ENCODE data around the gene TNNI3. TPM values are rescaled to one million over a fixed set of nuclear protein-coding genes. Genes with fewer than 3 reads are reported as not detected.

TNNI3 gene
- total RNA-seq, 4 donors from 2014 or later, result not detected

- WGBS, result 42% methylated on average over 13 of the region's 14 CpGs
- H3K27me3 ChIP-seq, result peaks cover 0 to 77% (median 12%) of the 10 kb centered on the region in 4 donors
These were observed 24.9 kb downstream of the TNNI3 start for GRCh38 chr19:55132453-55133129.

DNA sequence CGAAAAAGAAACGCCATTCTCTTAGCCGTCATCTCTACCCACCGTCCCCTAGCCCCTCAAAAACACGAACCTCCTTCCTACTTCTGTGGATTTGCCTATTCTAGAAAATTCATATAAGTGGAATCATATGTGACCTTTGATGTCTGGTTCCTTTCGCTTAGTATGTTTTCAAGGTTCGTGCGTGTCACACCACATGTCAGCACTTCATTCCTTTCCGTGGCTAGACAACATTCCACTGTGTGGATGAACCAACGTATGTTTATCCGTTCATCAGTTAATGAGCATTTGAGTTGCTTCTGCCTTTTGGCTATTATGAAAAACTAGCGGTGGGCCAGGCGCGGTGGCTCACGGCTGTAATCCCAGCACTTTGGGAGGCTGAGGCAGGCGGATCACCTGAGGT is 26.1 kb downstream of the TNNI3 start:
- no peaks in the 10 kb centered on the region for H3K9me3 ChIP-seq
- H3K36me3 ChIP-seq, result peaks cover 0 to 7% (median 0%) of the 10 kb centered on the region in 4 donors
- 70% methylated on average over 10 of the region's 16 CpGs for WGBS
- TF ChIP-seq EP300 (IDR thresholded peaks at IDR 0.05) (no peak), POLR2AphosphoS5 (IDR thresholded peaks at IDR 0.05) (no peak), CTCF (IDR thresholded peaks at IDR 0.05) (no peak), POLR2A (IDR thresholded peaks at IDR 0.05; ENCODE audit: low read depth) (no peak)
- no peaks in the 10 kb centered on the region for H3K4me1 ChIP-seq
- peaks cover 0 to 69% (median 8%) of the 10 kb centered on the region in 4 donors for H3K27me3 ChIP-seq
- DNase-seq (ENCODE audit: extremely low spot score), result no peak
- no peak overlapping the region for H3K27ac ChIP-seq (replicated peaks in 1 of 4)
- no peak overlapping the region for H3K4me3 ChIP-seq
- intact Hi-C loops (cut with DNase I), result no loop called here

More at GRCh38 chr19:55132453-55133129, 24.9 kb downstream of the TNNI3 start:
- H3K36me3 ChIP-seq, result peaks cover 0 to 7% (median 0%) of the 10 kb centered on the region in 4 donors
- no peak for DNase-seq (ENCODE audit: extremely low spot score)
- intact Hi-C loops (cut with DNase I), result no loop called here
- H3K9me3 ChIP-seq, result no peaks in the 10 kb centered on the region
- no peaks in the 10 kb centered on the region for H3K4me1 ChIP-seq
- H3K4me3 ChIP-seq, result no peak overlapping the region
- TF ChIP-seq POLR2A (IDR thresholded peaks at IDR 0.05; ENCODE audit: low read depth) (no peak), CTCF (IDR thresholded peaks at IDR 0.05) (peak in 2 of 3 experiments; percentile 14 to 19), EP300 (IDR thresholded peaks at IDR 0.05) (no peak), POLR2AphosphoS5 (IDR thresholded peaks at IDR 0.05) (no peak)
- H3K27ac ChIP-seq (replicated peaks in 1 of 4), result no peak overlapping the region

DNA sequence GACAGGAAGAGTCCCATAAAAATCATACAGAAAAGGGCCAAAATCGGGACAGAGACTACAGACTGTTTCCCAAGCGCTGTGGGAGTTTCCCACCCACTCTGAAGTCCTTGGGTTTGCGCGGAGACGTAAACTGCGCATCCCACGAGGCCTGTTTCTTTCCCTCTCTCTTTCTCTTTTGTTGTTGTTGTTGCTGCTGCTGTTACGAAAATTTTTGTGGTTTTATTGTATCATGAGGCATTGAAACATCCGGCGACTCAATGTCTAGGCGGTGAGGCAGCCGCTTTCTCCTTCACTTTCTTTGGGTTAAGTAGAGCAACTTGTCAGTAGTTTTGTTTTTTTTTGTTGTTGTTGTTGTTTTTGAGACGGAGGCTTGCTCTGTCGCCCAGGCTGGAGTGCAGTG is 38.5 kb downstream of the TNNI3 start:
- 82% methylated on average over 14 of the region's 14 CpGs for whole genome bisulfite sequencing
- no peak for DNase-seq (ENCODE audit: extremely low spot score)
- Histone ChIP-seq H3K27me3 (peaks cover 0 to 9% (median 0%) of the 10 kb centered on the region in 4 donors), H3K36me3 (no peaks in the 10 kb centered on the region), H3K4me3 (no peak overlapping the region), H3K27ac (replicated peaks in 1 of 4) (no peak overlapping the region), H3K4me1 (peaks cover 30 to 39% (median 35%) of the 10 kb centered on the region in 4 donors), H3K9me3 (no peaks in the 10 kb centered on the region)
- TF ChIP-seq POLR2AphosphoS5 (IDR thresholded peaks at IDR 0.05), result no peak
- TF ChIP-seq EP300 (IDR thresholded peaks at IDR 0.05), result no peak
- TF ChIP-seq CTCF (IDR thresholded peaks at IDR 0.05), result no peak
- no peak for TF ChIP-seq POLR2A (IDR thresholded peaks at IDR 0.05; ENCODE audit: low read depth)
- intact Hi-C loops (cut with DNase I), result loop anchor here (10.0 kb wide), 1 partner anchor 536 kb away; the partner anchor contains the start of gene U2AF2

- H3K27ac ChIP-seq (replicated peaks in 1 of 4), result peak overlapping the region; percentile 96 to 99 (median 97)
- no peak for DNase-seq (ENCODE audit: extremely low spot score)
These were observed 39.0 kb downstream of the TNNI3 start for GRCh38 chr19:55118401-55118991.

More at GRCh38 chr19:55118401-55118991, 39.0 kb downstream of the TNNI3 start:
- peak overlapping the region; percentile 90 to 98 (median 90) for H3K4me3 ChIP-seq
- no peaks in the 10 kb centered on the region for H3K9me3 ChIP-seq
- WGBS, result 18% methylated on average over 18 of the region's 22 CpGs
- peaks cover 0 to 4% (median 0%) of the 10 kb centered on the region in 4 donors for H3K27me3 ChIP-seq
- H3K4me1 ChIP-seq, result peaks cover 36 to 44% (median 41%) of the 10 kb centered on the region in 4 donors
- intact Hi-C loops (cut with DNase I), result loop anchor here (10.0 kb wide), 1 partner anchor 536 kb away; the partner anchor contains the start of gene U2AF2
- no peaks in the 10 kb centered on the region for H3K36me3 ChIP-seq
- TF ChIP-seq CTCF (IDR thresholded peaks at IDR 0.05) (no peak), POLR2AphosphoS5 (IDR thresholded peaks at IDR 0.05) (no peak), EP300 (IDR thresholded peaks at IDR 0.05) (no peak), POLR2A (IDR thresholded peaks at IDR 0.05; ENCODE audit: low read depth) (no peak)

All from esophagus muscularis mucosa (tissue), 4 donors.